Astrocyte (in vitro differentiated cells and primary cell): ENCODE results near the gene PADI3. TPM values are rescaled to one million over a fixed set of nuclear protein-coding genes. Genes with fewer than 3 reads are reported as not detected.

Experiments
- DNase-seq: peaks from one replicate; pipeline ENCODE4 v3.0.0-alpha.2; 2010; ENCODE audit warnings: low read depth
- FAIRE-seq: peaks from 2 replicates; lab custom pipeline; 2011; peaks lifted over from hg19 to GRCh38; lab: Jason Lieb, UNC
- H2AFZ ChIP-seq: 2 replicates; pipeline ENCODE4 v1.6.0; 2012; ENCODE audit warnings: low read depth, low read length, inconsistent platforms
- H3K27ac ChIP-seq: 2 replicates; pipeline ENCODE4 v1.5.1; 2011; ENCODE audit warnings: low read depth, low read length, inconsistent platforms
- H3K27me3 ChIP-seq: 2 replicates; pipeline ENCODE4 v1.6.0; 2011; ENCODE audit warnings: low read length, inconsistent platforms; ENCODE audit not compliant: insufficient read depth
- H3K36me3 ChIP-seq: 2 replicates; pipeline ENCODE4 v1.5.1; 2011; ENCODE audit warnings: low read length, inconsistent platforms; ENCODE audit not compliant: insufficient read depth
- H3K4me1 ChIP-seq: 2 replicates; pipeline ENCODE4 v1.5.1; 2011; ENCODE audit warnings: low read length, inconsistent platforms; ENCODE audit not compliant: insufficient read depth
- H3K4me2 ChIP-seq: 2 replicates; pipeline ENCODE4 v1.6.0; 2012; ENCODE audit warnings: low read length, inconsistent platforms
- H3K4me3 ChIP-seq: 2 replicates; pipeline ENCODE4 v1.5.1; 2011; ENCODE audit warnings: low read depth, mild to moderate bottlenecking, low read length, inconsistent platforms; ENCODE audit not compliant: insufficient read depth
- H3K79me2 ChIP-seq: 2 replicates; pipeline ENCODE4 v1.6.0; 2012; ENCODE audit warnings: mild to moderate bottlenecking, low read length, inconsistent platforms; ENCODE audit not compliant: insufficient read depth
- H3K9ac ChIP-seq: 2 replicates; pipeline ENCODE4 v1.6.0; 2012; ENCODE audit warnings: mild to moderate bottlenecking, low read length, inconsistent platforms
- H3K9me3 ChIP-seq: 2 replicates; pipeline ENCODE4 v1.5.1; 2012; ENCODE audit warnings: low read depth, mild to moderate bottlenecking, low read length, inconsistent platforms; ENCODE audit not compliant: insufficient read depth
- H4K20me1 ChIP-seq: 2 replicates; pipeline ENCODE4 v1.6.0; 2012; ENCODE audit warnings: low read length, inconsistent platforms; ENCODE audit not compliant: insufficient read depth
- H3K27ac Mint-ChIP-seq: one replicate; pipeline ENCODE4 v1.8.0; 2021; ENCODE audit warnings: mild to moderate bottlenecking, mixed read lengths; ENCODE audit not compliant: unreplicated experiment
- H3K27me3 Mint-ChIP-seq: one replicate; pipeline ENCODE4 v1.8.0; 2021; ENCODE audit warnings: low read depth, mixed read lengths; ENCODE audit not compliant: unreplicated experiment
- H3K36me3 Mint-ChIP-seq: one replicate; pipeline ENCODE4 v1.8.0; 2021; ENCODE audit warnings: low read depth, mixed read lengths; ENCODE audit not compliant: unreplicated experiment
- H3K4me1 Mint-ChIP-seq: one replicate; pipeline ENCODE4 v1.8.0; 2021; ENCODE audit warnings: low read depth, mixed read lengths; ENCODE audit not compliant: unreplicated experiment
- H3K4me3 Mint-ChIP-seq: one replicate; pipeline ENCODE4 v1.8.0; 2021; ENCODE audit warnings: mild to moderate bottlenecking, moderate library complexity, mixed read lengths; ENCODE audit not compliant: unreplicated experiment
- H3K9me3 Mint-ChIP-seq: one replicate; pipeline ENCODE4 v1.8.0; 2021; ENCODE audit warnings: mild to moderate bottlenecking, mixed read lengths; ENCODE audit not compliant: unreplicated experiment
- CTCF ChIP-seq: IDR thresholded peaks from 2 replicates; pipeline ENCODE4 v1.5.1; 2011; ENCODE audit warnings: low read depth, mild to moderate bottlenecking, inconsistent platforms, low read length, moderate library complexity; ENCODE audit not compliant: insufficient read depth
- EZH2 ChIP-seq: IDR thresholded peaks from 2 replicates; pipeline ENCODE4 v1.6.1; 2012; ENCODE audit warnings: mild to moderate bottlenecking, low read length, inconsistent platforms; ENCODE audit not compliant: insufficient read depth
- total RNA-seq: library from RNA; stranded (reverse); gene quantifications from 2 replicates; pipeline ENCODE4 v1.2.1, GENCODE V29; 2021

PADI3 gene
- total RNA-seq, 1 donor from 2014 or later: 0.09 TPM

GRCh38 chr1:17208546-17208945, 40.4 kb upstream of the PADI3 start:
- peaks cover 38% of the 10 kb centered on the region for H3K4me1 ChIP-seq
- H3K4me3 ChIP-seq: no peak overlapping the region
- H3K27ac ChIP-seq: no peak overlapping the region
- TF ChIP-seq EZH2 (no peak), CTCF (no peak)
- H3K36me3 ChIP-seq: no peaks in the 10 kb centered on the region
- no peaks in the 10 kb centered on the region for H3K27me3 ChIP-seq
- no peaks in the 10 kb centered on the region for H3K9me3 ChIP-seq
- H3K4me2 ChIP-seq: no peak overlapping the region
- Mint-ChIP-seq H3K36me3 (peaks cover 2% of the 10 kb centered on the region), H3K27me3 (peaks cover 18% of the 10 kb centered on the region), H3K27ac (no peak overlapping the region), H3K4me3 (no peak overlapping the region), H3K9me3 (no peaks in the 10 kb centered on the region), H3K4me1 (peaks cover 30% of the 10 kb centered on the region)
- no peak overlapping the region for H2AFZ ChIP-seq
- H4K20me1 ChIP-seq: no peaks in the 10 kb centered on the region
- FAIRE-seq (no peak), DNase-seq (no peak)
- no peak overlapping the region for H3K9ac ChIP-seq
- no peaks in the 10 kb centered on the region for H3K79me2 ChIP-seq

DNA sequence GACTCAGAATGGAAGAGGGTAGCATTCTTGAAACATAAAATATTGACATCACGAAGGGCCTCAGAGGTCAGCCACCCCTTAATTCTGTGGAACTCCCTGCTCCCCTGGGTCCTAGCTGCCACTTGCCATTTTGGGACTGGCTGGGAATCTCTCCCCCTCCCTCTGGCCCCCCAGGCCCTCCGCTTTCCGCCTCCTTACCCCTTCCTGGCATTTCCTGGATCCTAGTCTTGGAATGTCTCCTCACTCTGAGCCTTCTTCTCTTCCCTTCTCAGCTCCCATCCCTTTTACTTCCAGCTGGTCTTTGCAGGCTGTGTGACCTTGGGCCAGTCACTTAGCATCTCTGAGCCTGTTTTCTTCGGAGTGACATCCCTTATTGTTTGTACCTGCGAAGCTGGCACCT, 39.5 kb upstream of the PADI3 start:
- H3K27ac Mint-ChIP-seq: peak overlapping the region; percentile 26
- H3K4me2 ChIP-seq: no peak overlapping the region
- no peak for FAIRE-seq

More for the DNA sequence above, 39.5 kb upstream of the PADI3 start:
- H3K27me3 ChIP-seq: no peaks in the 10 kb centered on the region
- no peaks in the 10 kb centered on the region for H3K79me2 ChIP-seq
- peaks cover 38% of the 10 kb centered on the region for H3K4me1 ChIP-seq
- H3K9ac ChIP-seq: no peak overlapping the region
- TF ChIP-seq CTCF: no peak
- no peak for TF ChIP-seq EZH2
- H2AFZ ChIP-seq: no peak overlapping the region
- Mint-ChIP-seq H3K4me3 (peak overlapping the region; percentile 54), H3K4me1 (peaks cover 30% of the 10 kb centered on the region), H3K9me3 (no peaks in the 10 kb centered on the region), H3K27me3 (peaks cover 14% of the 10 kb centered on the region), H3K36me3 (peaks cover 2% of the 10 kb centered on the region)
- H3K9me3 ChIP-seq: no peaks in the 10 kb centered on the region
- no peak overlapping the region for H3K27ac ChIP-seq
- H3K4me3 ChIP-seq: no peak overlapping the region
- no peak for DNase-seq
- H4K20me1 ChIP-seq: no peaks in the 10 kb centered on the region
- H3K36me3 ChIP-seq: no peaks in the 10 kb centered on the region
